ENCODE data around the gene CRTAP.
"Not testable (repeated sequence)": the region's sequence is repeated elsewhere in the genome, so short reads cannot be mapped to it uniquely, and the experiment has no call there.

CRTAP gene

GRCh38 chr3:33145221-33145900 is 31.5 kb downstream of the CRTAP start:
- DNase-seq: no peak

GRCh38 chr3:33145901-33146580 is 32.2 kb downstream of the CRTAP start:
- DNase-seq: no peak

GRCh38 chr3:33146791-33147445 is 33.1 kb downstream of the CRTAP start:
- no peak for DNase-seq

- DNase-seq: no peak
These were observed 35.5 kb downstream of the CRTAP start for GRCh38 chr3:33149342-33149741.

GRCh38 chr3:33152363-33153360 is 38.8 kb downstream of the CRTAP start:
- no peak for DNase-seq

GRCh38 chr3:33153782-33154181 is 40.0 kb downstream of the CRTAP start:
- no peak for DNase-seq

- DNase-seq: no peak
These were observed 41.5 kb downstream of the CRTAP start for GRCh38 chr3:33155301-33155700.

GRCh38 chr3:33159234-33159633 is 45.4 kb downstream of the CRTAP start:
- no peak for DNase-seq

- DNase-seq: no peak
These were observed 46.2 kb downstream of the CRTAP start for GRCh38 chr3:33159981-33160380.

- not testable (repeated sequence) for DNase-seq
These were observed 48.8 kb downstream of the CRTAP start for GRCh38 chr3:33162621-33163020.

GRCh38 chr3:33165372-33165771 is 51.6 kb downstream of the CRTAP start:
- DNase-seq: no peak

GRCh38 chr3:33166095-33166494 is 52.3 kb downstream of the CRTAP start:
- no peak for DNase-seq

GRCh38 chr3:33167284-33167683 is 53.5 kb downstream of the CRTAP start:
- no peak for DNase-seq

GRCh38 chr3:33167716-33168336 is 54.0 kb downstream of the CRTAP start:
- no peak for DNase-seq

- no peak for DNase-seq
These were observed 56.7 kb downstream of the CRTAP start for GRCh38 chr3:33170531-33170930.

- DNase-seq: no peak
These were observed 57.8 kb downstream of the CRTAP start for GRCh38 chr3:33171580-33171979.

- DNase-seq: no peak
These were observed 59.3 kb downstream of the CRTAP start for GRCh38 chr3:33173103-33173502.

- no peak for DNase-seq
These were observed 59.9 kb downstream of the CRTAP start for GRCh38 chr3:33173672-33174071.

- DNase-seq: no peak
These were observed 60.3 kb downstream of the CRTAP start for GRCh38 chr3:33174095-33174494.

GRCh38 chr3:33174711-33175414 is 61.0 kb downstream of the CRTAP start:
- no peak for DNase-seq

- DNase-seq: no peak
These were observed 65.3 kb downstream of the CRTAP start for GRCh38 chr3:33179132-33179531.

- no peak for DNase-seq
These were observed 67.4 kb downstream of the CRTAP start for GRCh38 chr3:33181229-33181628.

Data from activated CD4-positive, alpha-beta T cell treated with anti-CD3 and anti-CD28 coated beads for 1 hour (primary cell).